ENCODE measurements around the gene EIF2B2.

DNA sequence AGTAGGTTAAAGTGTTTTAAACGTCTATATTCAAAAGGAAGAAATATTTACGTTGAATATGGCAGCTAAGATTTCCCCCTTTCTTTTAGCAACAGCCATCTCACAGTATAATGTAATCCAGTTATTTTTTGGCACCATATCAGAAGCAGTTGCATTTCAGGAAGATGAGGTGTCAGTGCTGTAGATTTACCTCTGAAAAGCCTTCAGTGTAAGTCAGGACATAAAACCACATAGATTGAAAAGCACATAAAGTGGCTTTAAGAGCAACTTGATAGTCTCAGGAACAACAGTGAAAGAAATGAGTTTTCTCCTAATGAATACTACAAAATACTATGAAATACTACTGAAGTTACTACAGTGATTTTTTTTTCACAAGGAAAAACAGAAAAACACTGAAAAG is 41.6 kb downstream of the EIF2B2 start:
- TF ChIP-seq GATA1 (IDR thresholded peaks at IDR 0.05; ENCODE audit: low read depth, low read length) (no peak), POLR2A (IDR thresholded peaks at IDR 0.05; ENCODE audit: low read length) (no peak)
